22Rv1 (cell line): ENCODE data around the gene NTN1.

ENCODE experiments used
- CTCF ChIP-seq: fragments of 450-650 bp; IDR thresholded peaks from 2 replicates; pipeline ENCODE4 v1.5.1; 2017; ENCODE audit warnings: mild to moderate bottlenecking
- ZFX ChIP-seq: fragments of 450-650 bp; IDR thresholded peaks from 2 replicates; pipeline ENCODE4 v1.6.1; 2017; ENCODE audit warnings: antibody characterized with exemption, borderline replicate concordance

- TF ChIP-seq CTCF (no peak), ZFX (no peak)
Observed at GRCh38 chr17:9185688-9186284, 164.5 kb downstream of the NTN1 start.
